ENCODE results near the gene TIMP2. TPM values are rescaled to one million over a fixed set of nuclear protein-coding genes. Genes with fewer than 3 reads are reported as not detected.

The TIMP2 gene
- total and polyA plus RNA-seq, 2 donors (not counting 3 experiments of a cell fraction or from before 2014, with no cell fraction given), result 138 to 318 TPM

- Histone ChIP-seq H3K9me1 (replicated peaks; ENCODE audit: control insufficient read depth, extremely low read depth, insufficient read depth, low read length) (no peaks in the 10 kb centered on the region), H2AFZ (ENCODE audit: low read depth, low read length) (no peak overlapping the region), H3K4me1 (ENCODE audit: control insufficient read depth, extremely low read depth, insufficient read depth, low read length) (peaks cover 13% of the 10 kb centered on the region), H3K4me2 (ENCODE audit: insufficient read depth, low read length) (peak overlapping the region; percentile 57), H3K27ac (ENCODE audit: insufficient read depth, low read depth, low read length) (no peak overlapping the region), H3K27me3 (ENCODE audit: control insufficient read depth in 2 of 2, insufficient read depth in 2 of 2, low read length in 2 of 2) (no peaks in the 10 kb centered on the region), H3K9ac (replicated peaks; ENCODE audit: extremely low read depth, insufficient read depth, low read length) (no peak overlapping the region), H3K79me2 (ENCODE audit: control insufficient read depth, insufficient read depth, low read length) (peaks cover 55% of the 10 kb centered on the region), H3K9me3 (replicated peaks; ENCODE audit: control insufficient read depth, insufficient read depth, low read length) (no peaks in the 10 kb centered on the region), H4K20me1 (replicated peaks; ENCODE audit: control insufficient read depth, extremely low read depth, insufficient read depth, low read length) (peaks cover 5% of the 10 kb centered on the region), H3K4me3 (replicated peaks in 1 of 3; ENCODE audit: insufficient read depth in 1 of 3, low read depth in 1 of 3, low read length in 3 of 3) (peak overlapping the region in 2 of 3 experiments; percentile 54 to 78), H3K36me3 (ENCODE audit: control insufficient read depth in 2 of 2, extremely low read depth in 1 of 2, insufficient read depth in 2 of 2, low read length in 2 of 2) (no peaks in the 10 kb centered on the region)
- TF ChIP-seq POLR2AphosphoS5 (IDR thresholded peaks at IDR 0.05; ENCODE audit: insufficient read depth, low read depth, low read length) (no peak), CTCF (IDR thresholded peaks at IDR 0.05; ENCODE audit: extremely low read depth in 1 of 2, insufficient read depth in 1 of 2, low read depth in 1 of 2, low read length in 2 of 2) (no peak), MYC (IDR thresholded peaks at IDR 0.05; ENCODE audit: low read depth, low read length) (no peak), JUN (IDR thresholded peaks at IDR 0.05; ENCODE audit: borderline replicate concordance, insufficient read depth, insufficient read length, low read depth) (no peak), POLR2A (IDR thresholded peaks at IDR 0.05; ENCODE audit: low read depth, low read length) (no peak), GATA2 (IDR thresholded peaks at IDR 0.05; ENCODE audit: insufficient read depth, insufficient read length, low read depth, low read length) (no peak), FOS (IDR thresholded peaks at IDR 0.05; ENCODE audit: borderline replicate concordance, insufficient read depth, low read length) (no peak), MAX (IDR thresholded peaks at IDR 0.05; ENCODE audit: insufficient read depth, insufficient read length) (no peak), EZH2 (IDR thresholded peaks at IDR 0.05; ENCODE audit: borderline replicate concordance, low read depth, low read length, severe bottlenecking) (no peak)
- DNase-seq (ENCODE audit: low read depth, low spot score) (no peak), FAIRE-seq (peak; percentile 46)
- CTCF ChIA-PET, result interaction anchor here (0.5 to 2.0 kb wide), 5 partner anchors 10 to 57 kb away, joined by 3 to 16 read pairs (median 3); no protein-coding TSS in a partner anchor
- dilution Hi-C loops (cut with MboI; ENCODE audit: extremely low pct_ligation_motif_present, low sequenced_read_pairs), result no loop called here
- BruUV-seq (replicated peaks), result TSS peak; percentile 18
- intact Hi-C loops (cut with micrococcal nuclease), result no loop called here
- POLR2A ChIA-PET, result interaction anchor here (0.6 to 1.3 kb wide), 2 partner anchors 11 to 23 kb away, joined by 3 to 4 read pairs; no protein-coding TSS in a partner anchor
These were observed 2.2 kb downstream of the TIMP2 start for GRCh38 chr17:78922816-78923498.
